Activated effector memory CD4-positive, alpha-beta T cell treated with Interleukin-2 at 50 U/mL for 16 hours (primary cell): ENCODE results near the gene ZNF195.
"Not testable (repeated sequence)": the region's sequence is repeated elsewhere in the genome, so short reads cannot be mapped to it uniquely, and the experiment has no call there.

Source experiments
- DNase-seq: peaks from one replicate; pipeline ENCODE4 v3.0.0-alpha.2; 2020

Gene ZNF195

DNA sequence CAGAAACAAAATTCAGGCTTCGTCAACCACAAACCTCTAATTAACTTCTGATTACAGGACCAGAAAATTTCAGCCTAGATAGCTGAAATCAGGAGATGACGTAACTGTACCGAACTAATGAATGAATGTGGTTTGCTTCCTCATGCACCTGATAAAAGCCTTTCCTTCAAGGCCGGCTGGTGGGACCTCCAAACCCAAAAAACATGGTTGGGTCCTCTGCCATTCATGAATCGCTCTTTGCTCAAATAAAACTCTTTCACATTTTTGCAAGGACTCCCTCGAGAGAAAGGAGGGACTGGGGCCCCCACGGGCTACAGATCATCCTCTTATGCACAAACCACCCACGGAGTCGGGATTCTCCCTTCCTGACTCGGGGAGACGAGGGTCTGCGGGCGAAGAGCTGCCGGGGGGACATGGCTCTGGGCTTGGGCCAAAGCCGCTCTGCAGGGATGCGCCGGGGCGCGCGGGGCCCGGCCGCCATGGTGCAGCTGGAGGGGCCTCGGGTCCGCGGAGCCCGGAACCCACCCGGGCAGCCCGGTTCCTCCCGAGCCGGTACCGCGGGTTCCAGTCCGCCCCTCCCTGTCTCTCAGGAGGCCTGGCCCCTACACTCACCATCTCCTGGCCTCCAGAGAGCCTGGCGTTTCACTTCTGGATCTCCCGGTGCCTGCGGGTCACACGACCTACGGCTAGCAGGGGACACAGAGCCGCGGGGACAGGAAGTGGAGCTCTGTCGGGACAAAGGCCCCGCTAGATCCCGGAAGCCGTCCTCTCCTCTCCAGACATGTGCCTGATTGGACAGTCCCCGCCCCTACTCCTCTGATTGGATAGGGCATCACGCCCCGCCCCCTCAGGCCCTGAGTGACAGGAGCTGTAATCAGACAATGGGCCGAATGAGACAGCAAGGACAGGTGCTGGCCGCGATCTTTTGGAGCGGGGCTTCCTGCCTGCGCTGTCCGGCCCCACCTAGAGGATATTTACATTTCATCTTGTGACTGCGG is at the start of gene ZNF195:
Gene ZNF195 (minus strand): TSS at position 721 of the 998 bp plus-strand sequence. CDS start 106 bp downstream, at position 615.
- DNase-seq = peak; percentile 96

DNA sequence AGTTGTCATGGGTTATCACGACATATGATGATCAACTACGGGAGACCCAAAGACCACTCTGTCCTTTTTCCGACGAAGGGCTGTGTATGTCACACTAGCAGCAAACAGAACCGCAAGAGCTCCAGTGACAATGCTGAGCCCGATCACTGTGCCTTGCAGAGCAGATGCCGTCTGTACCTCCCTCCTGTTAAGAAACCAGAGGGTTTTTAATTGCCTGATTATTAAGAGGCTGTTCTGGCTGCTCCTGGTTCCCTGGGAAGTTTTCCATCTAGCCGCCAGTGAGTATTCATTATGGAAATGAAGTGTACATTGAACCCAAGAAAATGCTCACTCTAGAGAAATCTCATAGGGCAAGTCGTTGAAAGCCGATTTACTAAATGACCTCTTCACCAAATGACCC is 49.1 kb upstream of the ZNF195 start:
- not testable (repeated sequence) for DNase-seq

DNA sequence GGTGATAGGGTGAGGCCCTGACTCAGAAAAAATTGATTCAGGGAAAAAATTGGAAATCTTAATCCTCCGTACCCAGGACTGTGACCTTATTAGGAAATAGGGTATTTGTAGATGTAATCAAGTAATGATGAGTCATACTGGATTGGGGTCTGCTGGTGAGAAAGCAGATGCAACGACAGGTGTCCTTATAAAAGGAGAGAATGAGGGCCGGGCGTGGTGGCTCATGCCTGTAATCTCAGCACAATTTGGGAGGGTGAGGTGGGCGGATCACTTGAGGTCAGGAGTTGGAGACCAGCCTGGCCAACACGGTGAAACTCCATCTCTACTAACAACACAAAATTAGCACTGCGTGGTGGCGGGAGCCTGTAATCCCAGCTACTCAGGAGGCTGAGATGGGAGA is 47.6 kb upstream of the ZNF195 start:
- DNase-seq = not testable (repeated sequence)

DNA sequence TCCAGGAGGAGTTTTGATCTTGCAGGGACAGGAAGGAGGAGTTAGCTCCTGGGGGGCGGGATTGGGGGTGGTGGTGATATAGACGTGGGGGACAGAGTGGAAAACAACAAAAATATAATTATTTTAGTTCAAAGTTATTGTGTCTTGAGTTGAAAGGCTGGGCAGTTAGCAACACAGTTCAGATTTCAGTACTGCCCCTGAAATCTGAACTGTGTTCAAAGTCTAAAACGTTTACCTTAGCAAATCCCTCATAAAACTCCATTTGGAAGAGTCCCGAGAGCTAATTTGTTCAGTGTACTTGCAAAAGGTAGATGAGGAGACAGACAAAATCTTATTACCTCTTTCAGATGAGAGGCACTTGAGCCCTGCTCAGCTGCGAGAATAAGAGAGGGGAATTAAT is 45.0 kb upstream of the ZNF195 start:
- DNase-seq = not testable (repeated sequence)

DNA sequence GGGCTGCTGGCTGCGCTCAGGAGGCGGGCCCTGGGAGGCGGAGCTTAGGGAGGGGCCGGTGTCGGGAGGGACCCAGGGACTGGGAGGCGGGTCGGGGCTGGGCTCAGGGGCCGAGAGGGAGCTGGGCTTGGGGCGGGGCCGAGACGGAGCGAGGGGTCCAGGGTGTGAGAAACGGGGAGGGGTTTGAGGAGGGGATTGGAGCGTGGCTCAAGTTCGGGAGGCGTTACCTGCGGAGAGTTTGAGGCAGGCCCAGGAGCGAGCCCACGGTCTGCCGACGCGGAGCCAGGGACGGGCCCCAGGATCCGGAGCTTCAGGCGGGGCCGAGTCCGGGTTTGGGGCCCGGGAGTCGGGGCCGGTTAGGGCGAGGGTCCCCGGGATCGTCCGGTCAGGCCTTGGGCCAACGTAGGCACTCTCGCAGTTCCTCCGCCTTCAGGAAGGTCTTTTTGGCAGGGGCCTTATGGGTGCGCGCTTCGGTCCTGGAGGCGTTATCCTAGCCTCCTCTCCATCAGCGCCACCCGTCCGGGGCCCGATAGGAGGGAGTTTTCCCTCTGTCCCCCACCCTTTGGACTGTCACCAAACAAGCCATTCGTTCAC is 44.3 kb upstream of the ZNF195 start:
- not testable (repeated sequence) for DNase-seq

DNA sequence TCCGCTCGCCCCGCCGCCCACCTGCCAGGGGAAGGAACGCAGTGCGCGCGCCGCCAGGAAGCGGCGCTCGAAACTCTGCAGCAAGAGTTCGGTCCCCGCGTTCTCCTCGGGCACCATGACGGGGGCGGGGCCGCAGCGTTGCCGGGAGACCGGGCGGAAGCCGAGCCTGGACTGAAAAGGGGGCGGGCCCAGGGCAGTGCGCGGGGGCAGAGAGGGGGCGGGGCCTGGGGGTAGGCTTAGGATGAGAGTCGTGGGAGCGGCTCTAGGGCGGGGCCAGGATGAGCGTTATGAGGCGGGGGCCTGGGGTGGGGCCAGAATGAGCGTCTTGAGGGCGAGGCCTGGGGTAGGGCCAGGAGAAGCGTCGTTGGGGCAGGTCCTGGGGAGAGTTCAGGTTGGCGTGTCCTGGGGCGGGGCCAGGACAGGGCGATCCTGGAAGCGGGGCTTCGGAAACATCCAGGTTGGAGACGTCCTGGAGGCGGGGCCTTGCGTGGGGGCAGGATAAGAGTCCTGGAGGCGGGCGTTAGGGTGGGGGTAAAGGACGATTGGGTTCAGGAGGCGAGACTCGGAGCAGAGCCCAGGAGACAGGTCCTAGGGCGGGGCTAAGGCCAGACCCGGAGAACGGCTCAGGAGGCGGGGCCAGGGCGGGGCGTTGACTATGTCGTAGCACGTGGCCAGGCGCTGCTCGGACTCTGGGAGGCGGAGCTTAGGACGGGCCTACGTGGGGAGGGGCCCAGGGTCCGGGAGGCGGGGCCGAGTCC is 43.6 kb upstream of the ZNF195 start:
- peak; percentile 99 for DNase-seq

DNA sequence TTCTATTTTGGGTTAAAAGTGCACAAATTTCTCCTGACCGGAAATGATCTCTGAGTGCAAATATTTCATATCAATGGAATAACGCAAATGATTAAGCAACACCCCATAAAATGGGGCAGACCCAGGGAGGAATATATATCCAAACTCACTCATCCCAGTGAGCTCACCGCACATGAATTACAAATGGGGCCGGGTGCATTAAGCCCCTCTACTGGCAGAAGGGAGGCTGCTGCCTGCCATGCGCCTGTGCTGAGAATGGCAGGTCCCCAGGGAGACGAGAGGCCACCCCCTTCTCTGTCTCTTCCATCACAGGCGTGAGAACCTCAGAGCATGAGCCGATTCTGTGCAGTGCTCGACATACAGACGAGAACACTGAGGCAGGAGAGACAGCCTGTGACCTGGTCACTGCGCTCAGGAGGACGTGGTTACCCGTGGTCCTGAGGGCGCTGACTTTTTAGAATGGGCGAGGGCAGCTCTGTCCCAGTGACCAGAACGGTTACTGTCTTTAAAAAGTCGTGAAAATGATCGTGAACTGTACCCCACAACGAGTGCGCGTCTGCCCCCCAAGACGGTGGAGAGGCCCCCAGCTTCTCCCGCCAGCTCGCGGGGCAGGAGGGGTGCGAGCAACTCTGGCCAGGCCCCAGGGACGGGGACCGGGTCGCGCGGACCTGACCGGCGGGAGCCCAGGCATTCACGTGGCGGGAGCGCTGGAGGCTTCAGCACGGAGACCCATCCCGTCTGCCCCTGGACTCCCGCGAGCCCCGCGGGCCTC is 42.8 kb upstream of the ZNF195 start:
- DNase-seq = not testable (repeated sequence)

DNA sequence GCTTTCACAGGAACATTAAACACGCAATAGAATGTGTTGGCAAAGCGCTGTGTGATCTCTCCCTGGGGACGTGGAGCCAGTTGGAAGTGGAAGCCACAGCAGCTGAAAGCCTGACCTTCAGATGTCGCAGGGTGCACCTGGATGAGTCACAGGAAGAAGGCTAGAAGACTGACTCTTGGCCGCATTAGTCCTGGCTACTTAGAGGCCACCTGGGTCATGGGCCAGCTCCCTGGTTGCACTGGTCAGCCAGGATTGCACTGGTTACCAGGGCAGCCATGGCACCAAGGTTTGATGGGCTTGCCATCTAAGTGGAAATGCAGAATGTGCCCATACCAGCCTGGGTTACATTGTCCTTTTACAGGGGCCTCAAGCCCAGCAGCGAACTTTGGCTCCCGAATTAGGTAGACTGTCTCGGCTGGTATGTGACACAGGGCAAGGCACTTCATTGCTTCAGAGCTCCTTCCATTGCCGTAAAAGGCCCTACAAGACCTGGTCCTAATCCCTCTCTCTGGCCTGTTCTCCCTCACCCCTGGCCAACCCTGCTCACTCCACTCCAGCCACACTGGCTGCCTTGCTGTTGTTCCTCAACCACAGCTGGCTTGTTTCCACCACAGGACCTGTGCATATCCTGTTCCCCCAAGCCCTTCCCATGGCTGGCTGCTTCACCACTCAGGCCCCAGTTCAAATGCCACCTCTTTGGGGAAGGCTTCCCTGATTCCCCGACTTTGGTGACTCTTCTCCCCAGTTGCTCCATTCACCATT is 41.5 kb upstream of the ZNF195 start:
- DNase-seq = not testable (repeated sequence)

DNA sequence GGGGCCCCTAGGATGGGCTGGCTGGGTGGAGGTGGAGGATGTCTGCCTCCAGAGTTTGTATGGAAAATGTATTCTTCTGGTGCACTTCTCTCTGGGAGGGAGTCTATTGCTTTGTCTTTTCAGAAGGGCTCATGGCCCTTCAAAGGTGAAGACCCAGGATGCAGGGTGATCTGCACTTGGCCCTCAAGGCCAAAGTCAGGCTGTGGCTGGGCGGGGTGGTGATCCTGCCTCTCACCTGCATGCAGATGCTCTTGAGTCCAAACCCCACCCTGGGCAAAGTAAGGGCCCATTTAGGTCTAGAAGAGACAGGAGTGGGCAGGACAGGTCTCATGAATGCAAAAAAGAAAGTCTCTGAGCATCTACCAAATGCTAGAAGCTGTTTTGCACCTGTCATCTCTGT is 40.5 kb upstream of the ZNF195 start:
- not testable (repeated sequence) for DNase-seq

DNA sequence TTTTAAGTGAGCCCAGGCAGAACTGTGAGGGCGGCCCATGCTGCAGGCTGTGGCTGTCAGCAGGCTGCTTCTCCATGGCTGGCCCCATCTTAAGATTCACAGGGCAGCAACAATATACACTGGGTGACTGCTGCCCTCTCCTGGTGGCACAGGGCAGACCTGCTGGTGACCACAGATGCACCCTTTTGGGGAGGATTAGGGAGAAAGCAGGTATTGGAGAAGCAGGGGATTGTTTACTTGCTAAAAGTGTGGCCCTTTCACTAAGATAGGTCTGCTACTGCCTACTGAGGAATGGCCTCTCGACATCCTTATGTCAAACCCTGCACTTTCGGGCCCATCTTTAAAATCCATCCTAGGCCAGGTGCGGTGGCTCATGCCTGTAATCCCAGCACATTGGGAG is 38.1 kb upstream of the ZNF195 start:
- DNase-seq = peak; percentile 46

DNA sequence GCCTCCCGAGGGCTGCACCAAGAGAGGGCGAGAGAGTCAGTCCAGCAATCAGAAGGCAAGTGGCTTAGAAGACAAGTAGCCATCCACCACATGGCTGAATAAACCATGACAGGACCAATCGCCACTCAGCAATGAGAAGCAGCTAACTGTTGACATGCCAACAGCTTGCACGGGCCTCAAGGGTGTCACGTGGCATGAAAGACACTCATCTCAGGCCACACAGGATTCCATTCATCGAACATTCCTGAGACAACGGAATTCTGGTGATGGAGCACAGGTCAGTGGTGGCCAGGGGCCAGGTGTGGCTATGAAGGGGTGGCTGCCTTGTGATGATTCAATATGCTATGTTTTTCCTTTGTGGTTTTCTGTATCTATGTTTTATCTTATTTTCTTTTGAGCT is 36.4 kb upstream of the ZNF195 start:
- not testable (repeated sequence) for DNase-seq

DNA sequence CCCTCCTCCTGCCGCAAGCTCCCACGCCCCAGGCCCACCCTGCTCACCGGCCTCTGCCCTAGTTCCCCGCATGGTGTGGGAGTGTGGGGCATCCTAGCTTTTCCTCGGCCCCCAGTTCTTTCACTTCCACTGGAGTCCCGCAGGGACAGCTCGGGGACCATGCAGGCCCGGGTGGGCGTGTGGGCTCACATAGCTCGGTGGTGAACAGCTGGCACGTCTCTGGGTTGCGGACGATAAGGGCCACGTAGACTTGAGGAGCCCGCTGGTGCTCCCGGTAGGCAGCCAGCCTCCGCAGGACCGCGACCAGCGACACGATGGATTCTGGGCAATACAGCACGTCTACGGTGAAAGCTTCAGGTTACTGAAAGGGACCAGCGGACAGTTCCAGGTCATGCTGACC is 34.7 kb upstream of the ZNF195 start:
- not testable (repeated sequence) for DNase-seq

DNA sequence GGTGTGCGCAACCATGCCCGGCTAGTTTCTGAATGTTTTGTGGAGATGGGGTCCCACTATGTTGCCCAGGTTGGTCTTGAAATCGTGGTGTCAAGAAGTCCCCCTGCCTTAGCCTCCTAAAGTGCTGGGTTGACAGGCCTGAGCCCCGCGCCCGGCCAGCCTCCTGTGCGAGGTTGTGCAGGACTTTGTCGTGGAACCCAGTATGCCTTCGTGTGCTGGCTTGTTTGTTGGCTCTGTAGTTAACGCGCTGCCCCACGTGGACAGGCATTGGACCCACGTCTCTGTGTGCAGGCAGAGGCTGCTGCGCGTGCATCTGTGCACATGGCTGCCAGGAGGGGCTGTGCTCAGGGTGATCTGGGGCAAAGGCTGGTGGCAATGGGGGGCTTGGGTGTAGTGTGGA is 33.9 kb upstream of the ZNF195 start:
- no peak for DNase-seq

DNA sequence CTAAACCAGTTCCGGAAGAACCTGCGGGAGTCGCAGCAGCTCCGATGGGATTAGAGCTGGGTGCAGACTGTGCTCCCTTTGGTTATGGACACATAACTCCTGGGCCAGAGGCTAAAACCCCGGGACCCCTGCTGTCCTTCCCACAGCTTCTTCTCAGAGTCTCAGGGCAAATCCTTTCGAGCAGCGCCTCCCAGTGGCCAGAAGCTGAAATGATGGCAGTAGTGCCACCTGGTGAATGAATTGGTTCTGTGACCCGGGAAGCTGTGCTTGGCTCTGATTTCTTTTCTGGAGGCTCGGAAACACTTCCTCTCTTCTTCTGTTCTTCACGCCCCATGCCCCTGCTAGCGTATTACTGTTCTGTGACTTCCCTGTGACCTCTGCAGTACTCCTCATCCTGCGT is 29.8 kb upstream of the ZNF195 start:
- peak; percentile 63 for DNase-seq

DNA sequence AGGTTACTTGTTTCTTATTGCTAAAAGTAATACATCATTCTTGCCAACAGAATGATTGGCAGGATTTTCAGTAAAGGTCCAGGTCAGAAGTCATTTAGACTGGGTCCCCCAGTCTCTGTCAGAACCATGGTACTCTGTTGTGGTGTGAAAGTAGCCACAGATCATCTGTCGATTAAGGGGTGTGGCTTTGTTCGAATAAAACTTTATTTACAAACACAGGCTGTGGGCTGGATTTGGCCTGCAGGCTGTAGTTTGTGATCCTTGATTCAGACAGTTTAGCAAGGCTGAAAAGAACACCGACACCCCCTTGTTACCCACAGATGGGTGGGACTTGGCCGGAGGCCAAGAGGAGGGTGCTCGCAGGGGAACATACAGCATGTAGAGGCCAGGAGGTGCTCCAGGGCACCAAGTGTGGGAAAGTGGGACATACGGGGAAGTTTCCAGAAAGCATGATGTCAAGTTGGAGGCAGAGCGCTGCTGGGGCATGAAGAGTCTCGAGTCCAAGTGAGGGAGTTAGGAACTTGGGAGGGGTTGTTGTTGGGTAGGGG is 29.2 kb upstream of the ZNF195 start:
- DNase-seq = not testable (repeated sequence)

DNA sequence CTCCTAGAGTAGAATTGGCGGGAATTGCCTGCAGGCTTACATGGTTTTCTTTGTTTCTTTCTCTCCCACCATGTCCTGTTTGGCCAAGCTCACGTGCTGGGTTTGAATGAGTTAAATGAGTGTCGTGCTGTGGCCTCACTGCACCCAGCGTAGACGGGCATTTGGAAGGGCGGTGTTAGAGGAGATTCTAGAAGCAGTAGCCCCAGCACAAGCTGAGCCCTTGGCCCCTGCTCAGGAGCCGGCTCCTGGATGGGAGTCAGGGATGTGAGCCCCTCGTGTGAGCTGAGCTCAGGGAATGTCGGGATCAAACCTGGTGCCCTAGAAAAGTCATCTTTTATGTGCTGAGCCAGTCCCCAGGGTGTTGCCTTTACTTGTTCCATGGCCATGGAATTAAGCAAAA is 28.0 kb upstream of the ZNF195 start:
- not testable (repeated sequence) for DNase-seq

DNA sequence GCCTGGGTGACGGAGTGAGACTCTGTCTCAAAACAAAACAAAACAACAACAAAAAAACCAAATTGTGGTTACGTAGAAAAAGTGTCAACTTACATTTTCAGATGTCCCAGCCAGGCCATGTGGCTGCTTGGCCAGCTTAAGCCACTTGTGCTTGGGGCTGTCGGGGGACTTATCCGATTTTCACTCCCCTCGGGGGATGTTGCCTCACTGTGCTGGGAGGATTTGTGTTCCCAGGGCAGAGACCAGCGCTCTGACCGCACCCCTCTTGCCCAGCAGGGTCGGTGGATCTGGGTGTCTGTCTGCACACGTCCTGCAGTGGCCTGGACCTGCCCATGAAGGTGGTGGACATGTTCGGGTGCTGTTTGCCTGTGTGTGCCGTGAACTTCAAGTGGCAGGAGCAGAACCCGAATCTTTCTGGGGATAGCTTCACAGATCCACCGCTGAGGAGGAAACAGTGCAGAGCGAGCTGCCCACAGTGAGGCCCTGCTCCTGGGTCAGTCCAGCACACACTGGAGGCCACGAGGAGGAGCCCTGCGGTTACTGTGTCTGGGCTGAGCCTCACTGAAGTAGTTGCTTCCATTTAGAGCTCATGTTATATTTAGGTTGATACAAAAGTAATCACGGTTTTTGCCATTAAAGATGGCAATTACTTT is 27.4 kb upstream of the ZNF195 start:
- DNase-seq = not testable (repeated sequence)

DNA sequence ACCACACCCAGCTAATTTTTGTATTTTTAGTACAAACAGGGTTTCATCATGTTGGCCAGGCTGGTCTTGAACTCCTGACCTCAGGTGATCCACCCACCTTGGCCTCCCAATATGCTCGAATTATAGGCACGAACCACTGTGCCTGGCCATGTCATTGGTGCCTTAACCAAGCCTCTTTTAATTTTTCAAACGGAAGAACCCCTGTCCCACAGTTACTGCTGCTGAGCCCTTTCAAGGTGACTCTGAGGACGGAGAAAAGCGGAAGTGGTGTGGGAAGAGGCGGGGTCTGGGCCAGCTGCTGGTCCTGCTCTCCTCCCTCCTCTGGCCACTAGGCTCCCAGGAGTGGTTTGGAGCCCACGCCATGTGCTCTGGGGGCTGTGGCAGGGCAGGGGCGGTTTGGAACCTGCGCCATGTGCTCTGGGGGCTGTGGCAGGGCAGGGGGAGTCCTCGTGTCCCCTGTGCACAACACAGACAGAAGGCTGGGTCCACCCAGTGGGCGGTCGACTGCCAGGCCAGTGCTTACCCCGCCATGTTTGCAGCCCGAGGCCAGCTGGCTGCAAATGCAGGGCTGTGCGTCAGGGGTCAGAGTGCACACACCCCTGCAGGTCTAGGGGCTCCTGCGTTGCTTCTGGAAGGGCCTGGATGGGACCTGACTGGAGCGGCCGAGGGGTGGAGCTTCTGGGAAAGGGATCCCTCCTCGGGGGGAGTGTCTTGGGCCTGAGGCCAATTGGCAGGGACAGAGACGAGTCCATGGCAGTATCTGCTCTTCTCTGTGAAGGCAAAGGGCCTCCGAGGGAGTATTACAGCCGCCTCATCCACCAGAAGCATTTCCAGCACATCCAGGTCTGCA is 25.4 kb upstream of the ZNF195 start:
- DNase-seq = not testable (repeated sequence)

DNA sequence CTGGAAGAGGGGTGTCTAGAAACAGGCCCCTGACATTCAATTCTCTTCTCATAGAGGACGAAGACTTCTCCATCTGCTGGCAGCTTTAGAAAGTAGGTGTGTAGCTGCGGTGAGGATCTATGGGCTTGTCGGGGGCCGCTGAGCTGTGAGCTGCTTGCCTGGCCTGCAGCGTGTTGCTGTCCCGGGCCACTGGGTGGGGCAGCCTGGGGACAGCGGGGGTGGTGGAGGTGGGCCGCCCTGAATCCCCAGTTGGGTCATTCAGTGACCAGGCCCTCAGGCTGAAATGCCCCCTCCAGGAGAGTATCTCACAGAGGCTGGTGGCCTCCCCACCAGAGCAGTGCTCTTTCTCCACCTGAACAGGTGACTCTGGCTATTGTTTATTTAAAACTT is 23.9 kb upstream of the ZNF195 start:
- not testable (repeated sequence) for DNase-seq
